NB4 (cell line): ENCODE measurements around the gene CYP4B1.

Experiments used
- DNase-seq: peaks from one replicate; pipeline ENCODE4 v3.0.0; 2010; ENCODE audit warnings: low read depth
- H3K4me3 ChIP-seq: one replicate; pipeline ENCODE4 v1.5.1; 2011; ENCODE audit warnings: mild to moderate bottlenecking, low read depth, low read length, moderate library complexity
- MYC ChIP-seq: IDR thresholded peaks from 2 replicates; pipeline ENCODE4 v1.6.1; 2011; ENCODE audit warnings: low read depth, low read length
- POLR2A ChIP-seq: IDR thresholded peaks from 2 replicates; pipeline ENCODE4 v1.6.1; 2011; ENCODE audit warnings: mild to moderate bottlenecking; ENCODE audit not compliant: insufficient read length; ENCODE audit errors: extremely low read depth
- TF ChIP-seq, protein P1 (sequence below): IDR thresholded peaks from one replicate; pipeline ENCODE4 v1.5.1; 2012; ENCODE audit warnings: low read depth, low read length
- TF ChIP-seq, protein P2 (sequence below): IDR thresholded peaks from 2 replicates; pipeline ENCODE4 v1.6.1; 2011; ENCODE audit warnings: low read depth, low read length

The CYP4B1 gene

DNA sequence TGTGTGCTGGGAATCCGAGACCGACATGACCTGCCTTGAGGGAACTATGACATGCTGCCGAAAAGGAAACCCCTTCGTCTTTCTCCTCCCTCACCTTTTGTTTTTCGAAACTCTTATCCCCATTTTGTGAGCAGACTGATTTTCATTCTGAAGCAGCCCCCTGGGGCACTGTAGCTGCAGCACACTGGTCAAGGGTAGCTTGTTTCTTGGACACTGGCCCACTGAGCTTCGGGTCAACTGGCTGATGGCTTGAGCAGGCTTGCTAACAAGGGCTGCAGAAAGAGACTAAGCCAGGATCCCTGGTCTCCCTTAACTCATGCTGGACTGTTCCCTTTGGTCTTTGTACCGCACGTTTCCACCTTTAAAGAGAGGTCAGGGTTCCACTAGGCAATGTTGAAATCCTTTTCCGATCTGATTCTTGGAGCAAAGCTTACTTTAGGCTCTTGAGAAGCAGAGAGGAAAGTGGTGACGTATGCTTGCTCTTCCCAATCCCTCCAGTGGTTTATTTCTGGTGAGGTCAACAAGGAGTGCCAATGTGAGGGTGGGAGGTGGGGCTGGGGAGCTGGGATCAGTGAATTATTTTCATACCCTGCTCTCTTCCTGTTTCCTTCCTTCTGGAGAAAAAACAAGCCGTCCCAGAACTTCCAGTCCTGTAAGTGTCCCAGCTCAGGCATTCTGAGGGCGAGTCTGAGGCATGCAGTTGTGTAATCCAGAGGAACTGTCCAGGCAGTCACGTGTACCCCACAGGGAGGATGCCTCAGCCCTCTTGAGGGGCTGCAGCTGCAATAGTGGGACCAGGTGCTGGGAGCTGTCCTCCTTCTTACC is 7.6 kb downstream of the CYP4B1 start:
- TF ChIP-seq, protein P1, sequence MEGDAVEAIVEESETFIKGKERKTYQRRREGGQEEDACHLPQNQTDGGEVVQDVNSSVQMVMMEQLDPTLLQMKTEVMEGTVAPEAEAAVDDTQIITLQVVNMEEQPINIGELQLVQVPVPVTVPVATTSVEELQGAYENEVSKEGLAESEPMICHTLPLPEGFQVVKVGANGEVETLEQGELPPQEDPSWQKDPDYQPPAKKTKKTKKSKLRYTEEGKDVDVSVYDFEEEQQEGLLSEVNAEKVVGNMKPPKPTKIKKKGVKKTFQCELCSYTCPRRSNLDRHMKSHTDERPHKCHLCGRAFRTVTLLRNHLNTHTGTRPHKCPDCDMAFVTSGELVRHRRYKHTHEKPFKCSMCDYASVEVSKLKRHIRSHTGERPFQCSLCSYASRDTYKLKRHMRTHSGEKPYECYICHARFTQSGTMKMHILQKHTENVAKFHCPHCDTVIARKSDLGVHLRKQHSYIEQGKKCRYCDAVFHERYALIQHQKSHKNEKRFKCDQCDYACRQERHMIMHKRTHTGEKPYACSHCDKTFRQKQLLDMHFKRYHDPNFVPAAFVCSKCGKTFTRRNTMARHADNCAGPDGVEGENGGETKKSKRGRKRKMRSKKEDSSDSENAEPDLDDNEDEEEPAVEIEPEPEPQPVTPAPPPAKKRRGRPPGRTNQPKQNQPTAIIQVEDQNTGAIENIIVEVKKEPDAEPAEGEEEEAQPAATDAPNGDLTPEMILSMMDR, result no peak
- TF ChIP-seq, protein P2, sequence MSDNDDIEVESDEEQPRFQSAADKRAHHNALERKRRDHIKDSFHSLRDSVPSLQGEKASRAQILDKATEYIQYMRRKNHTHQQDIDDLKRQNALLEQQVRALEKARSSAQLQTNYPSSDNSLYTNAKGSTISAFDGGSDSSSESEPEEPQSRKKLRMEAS, result peak; percentile 67
- TF ChIP-seq POLR2A (no peak), MYC (no peak)
- H3K4me3 ChIP-seq, result no peak overlapping the region
- DNase-seq, result no peak

DNA sequence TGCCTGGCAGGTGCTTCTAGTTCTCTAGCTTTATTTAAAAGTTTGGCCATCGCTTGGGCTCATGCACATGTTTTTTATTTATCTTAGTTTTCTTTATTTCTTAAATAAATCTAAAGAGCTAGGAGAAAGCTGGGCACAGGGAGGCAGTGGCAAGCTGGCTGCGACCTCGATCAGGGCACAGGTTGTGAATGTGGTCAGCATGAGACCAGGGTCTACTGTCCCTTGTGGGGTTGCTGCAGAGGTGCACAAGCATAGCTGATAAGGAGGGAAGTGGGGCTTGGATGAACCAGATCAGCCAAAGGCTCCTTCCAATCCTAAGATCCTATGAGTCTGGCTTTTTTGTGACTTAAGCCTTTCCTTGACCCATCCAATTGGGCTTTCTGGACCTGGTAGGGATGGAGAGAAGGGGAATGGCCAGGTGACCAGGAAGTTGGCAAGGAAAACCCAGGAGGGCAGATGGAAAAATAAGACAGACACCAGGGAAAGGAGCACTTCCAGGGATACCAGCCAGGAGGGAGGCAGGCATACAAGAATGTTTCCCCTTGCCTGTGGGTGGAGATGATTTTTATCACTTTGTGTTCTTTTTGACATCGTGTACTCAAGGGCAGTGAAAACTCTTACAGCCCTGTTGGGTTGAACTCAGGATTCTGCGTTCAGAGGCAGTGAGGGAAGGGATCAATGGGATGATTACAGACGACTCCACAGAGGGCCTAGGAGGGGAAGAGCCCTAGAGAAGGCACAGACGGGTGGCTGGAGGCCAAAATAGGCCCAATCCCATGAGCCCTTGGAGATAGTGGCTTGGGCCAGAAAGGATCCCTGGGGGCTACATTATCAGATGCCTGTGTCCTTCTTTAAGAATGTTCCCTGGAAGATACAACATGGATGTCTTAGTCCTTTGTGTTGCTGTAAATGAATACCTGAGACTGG is 8.5 kb downstream of the CYP4B1 start:
- H3K4me3 ChIP-seq, result no peak overlapping the region
- TF ChIP-seq MYC (no peak), POLR2A (no peak)
- TF ChIP-seq, protein P1, result no peak
- TF ChIP-seq, protein P2, result no peak
- DNase-seq, result no peak

DNA sequence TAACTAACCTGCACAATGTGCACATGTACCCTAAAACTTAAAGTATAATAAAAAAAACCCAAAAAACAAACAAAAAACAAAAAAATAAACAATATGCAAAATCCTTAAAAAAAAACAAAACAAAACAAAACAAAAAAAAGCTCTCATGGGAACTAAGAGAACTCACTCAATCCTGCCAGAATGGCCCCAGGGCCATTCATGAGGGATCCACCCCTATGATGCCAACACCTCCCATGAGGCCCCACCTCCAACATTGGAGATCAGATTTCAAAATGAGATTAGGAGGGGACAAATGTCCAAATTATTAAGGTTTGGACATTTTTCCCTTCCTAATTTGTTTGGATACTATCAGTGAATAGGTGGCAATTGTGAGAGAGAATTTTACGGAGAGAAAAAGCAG is 10.2 kb downstream of the CYP4B1 start:
- DNase-seq, result no peak
- TF ChIP-seq MYC (no peak), POLR2A (no peak)
- TF ChIP-seq, protein P1, result no peak
- TF ChIP-seq, protein P2, result no peak

DNA sequence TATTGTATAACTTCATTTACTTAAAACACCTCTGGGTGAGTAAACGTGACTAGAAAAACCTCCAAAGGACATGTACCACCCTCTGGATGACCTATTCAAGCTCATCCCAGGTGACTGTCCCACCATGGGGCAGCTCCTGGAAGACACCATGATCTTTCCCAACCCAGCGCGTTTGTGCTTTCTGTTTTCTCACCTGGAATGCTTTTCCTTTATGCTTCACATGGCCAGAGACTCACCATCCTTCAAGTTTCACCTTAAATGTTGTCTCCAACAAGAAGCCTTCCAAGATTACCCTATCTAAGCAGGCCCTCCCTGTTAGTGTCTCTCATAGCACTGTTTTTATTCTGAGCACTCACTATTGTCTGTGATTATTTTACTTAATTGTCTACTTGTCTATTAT is 11.1 kb downstream of the CYP4B1 start:
- DNase-seq, result no peak
- TF ChIP-seq, protein P1, result no peak
- no peak overlapping the region for H3K4me3 ChIP-seq

More for the DNA sequence above, 10.2 kb downstream of the CYP4B1 start:
- H3K4me3 ChIP-seq, result no peak overlapping the region

DNA sequence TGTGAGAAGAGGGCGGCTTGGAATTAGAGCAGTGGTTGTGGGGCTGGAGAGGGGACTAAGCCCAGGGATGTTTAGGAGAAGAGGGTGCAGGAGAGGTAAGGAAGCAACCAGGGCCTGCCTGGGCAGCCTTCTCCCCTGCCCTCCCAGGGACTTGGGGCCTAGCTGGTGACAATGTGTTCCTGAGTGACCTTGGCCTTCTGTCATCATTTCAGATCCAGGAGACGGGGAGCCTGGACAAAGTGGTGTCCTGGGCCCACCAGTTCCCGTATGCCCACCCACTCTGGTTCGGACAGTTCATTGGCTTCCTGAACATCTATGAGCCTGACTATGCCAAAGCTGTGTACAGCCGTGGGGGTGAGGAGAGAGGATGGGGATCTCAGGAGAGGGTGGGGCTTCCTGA is 11.8 kb downstream of the CYP4B1 start:
- TF ChIP-seq, protein P2, result no peak
- TF ChIP-seq MYC (no peak), POLR2A (no peak)
- no peak for DNase-seq
- H3K4me3 ChIP-seq, result no peak overlapping the region

DNA sequence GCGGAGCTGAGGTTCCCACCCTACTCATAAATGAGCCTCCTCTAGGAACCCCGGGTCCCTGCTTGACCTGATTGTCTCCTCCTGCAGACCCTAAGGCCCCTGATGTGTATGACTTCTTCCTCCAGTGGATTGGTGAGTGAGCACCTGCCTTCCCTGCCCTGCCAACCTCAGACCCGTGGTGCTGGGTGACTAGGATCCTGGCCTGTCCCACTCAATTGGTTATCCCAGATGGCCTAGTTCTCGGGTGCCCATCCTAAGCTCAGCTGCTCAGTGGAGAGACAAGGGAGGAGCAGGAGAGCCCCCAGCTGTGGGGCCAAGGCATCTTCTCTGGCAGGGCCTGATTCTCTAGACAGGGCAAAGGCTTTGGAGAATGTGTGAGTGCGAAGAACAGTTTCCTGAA is 12.2 kb downstream of the CYP4B1 start:
- DNase-seq, result no peak
- H3K4me3 ChIP-seq, result no peak overlapping the region
- TF ChIP-seq, protein P2, result no peak
- no peak for TF ChIP-seq MYC
- TF ChIP-seq POLR2A, result no peak
- TF ChIP-seq, protein P1, result no peak
